Measurements from ENCODE around the gene PEBP1.

The PEBP1 gene

DNA sequence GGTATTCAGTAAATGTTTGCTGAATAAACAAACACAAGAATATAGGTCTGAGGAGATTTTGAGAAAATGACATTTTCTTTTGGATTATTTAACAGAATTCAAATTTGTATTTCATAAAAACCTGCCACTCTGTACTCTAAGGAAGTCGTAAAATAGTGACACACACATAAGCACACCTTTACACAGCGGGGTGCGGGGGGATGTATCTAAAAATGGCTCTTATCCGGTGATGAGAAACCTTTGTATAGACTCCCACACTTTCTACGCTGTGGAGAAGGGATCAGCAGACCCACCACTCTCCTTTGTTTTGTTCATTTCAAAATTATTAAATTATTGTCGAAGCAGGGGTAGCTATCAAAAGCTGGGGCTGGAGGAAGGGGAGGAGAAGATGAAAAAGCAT, 58.0 kb downstream of the PEBP1 start:
- no peak for DNase-seq (ENCODE audit: low read depth)
